IPS-15b (cell line): ENCODE data around the gene ZNF543.

Experiments
- H3K27me3 ChIP-seq: one replicate; pipeline ENCODE4 v1.6.1; 2013; ENCODE audit warnings: low read length; ENCODE audit not compliant: control insufficient read depth, insufficient read depth
- H3K36me3 ChIP-seq: one replicate; pipeline ENCODE4 v1.6.1; 2013; ENCODE audit warnings: low read length; ENCODE audit not compliant: control insufficient read depth, insufficient read depth
- H3K4me1 ChIP-seq: one replicate; pipeline ENCODE4 v1.6.1; 2013; ENCODE audit warnings: mild to moderate bottlenecking, low read length; ENCODE audit not compliant: control insufficient read depth, insufficient read depth
- H3K4me3 ChIP-seq: one replicate; pipeline ENCODE4 v1.5.1; 2013; ENCODE audit warnings: low read depth, low read length
- H3K9ac ChIP-seq: one replicate; pipeline ENCODE4 v1.6.1; 2013; ENCODE audit warnings: low read depth, mild to moderate bottlenecking, low read length
- H3K9me3 ChIP-seq: one replicate; pipeline ENCODE4 v1.6.1; 2013; ENCODE audit warnings: mild to moderate bottlenecking, low read length; ENCODE audit not compliant: control insufficient read depth, insufficient read depth

Gene ZNF543

GRCh38 chr19:57324992-57325391 is 4.7 kb downstream of the ZNF543 start:
- no peak overlapping the region for H3K9ac ChIP-seq
- H3K27me3 ChIP-seq = no peaks in the 10 kb centered on the region
- no peaks in the 10 kb centered on the region for H3K9me3 ChIP-seq
- peaks cover 4% of the 10 kb centered on the region for H3K4me1 ChIP-seq
- H3K36me3 ChIP-seq = peaks cover 34% of the 10 kb centered on the region
- H3K4me3 ChIP-seq = no peak overlapping the region

DNA sequence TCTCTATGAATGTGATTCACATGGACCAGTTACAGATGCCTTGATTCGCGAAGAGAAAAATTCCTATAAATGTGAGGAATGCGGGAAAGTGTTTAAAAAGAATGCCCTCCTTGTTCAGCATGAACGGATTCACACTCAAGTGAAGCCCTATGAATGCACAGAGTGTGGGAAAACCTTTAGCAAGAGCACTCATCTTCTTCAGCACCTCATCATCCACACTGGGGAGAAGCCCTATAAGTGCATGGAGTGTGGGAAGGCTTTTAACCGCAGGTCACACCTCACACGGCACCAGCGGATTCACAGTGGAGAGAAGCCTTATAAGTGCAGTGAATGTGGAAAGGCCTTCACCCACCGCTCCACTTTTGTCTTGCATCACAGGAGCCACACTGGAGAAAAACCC is 7.7 kb downstream of the ZNF543 start:
- no peak overlapping the region for H3K4me3 ChIP-seq
- no peaks in the 10 kb centered on the region for H3K4me1 ChIP-seq
- no peak overlapping the region for H3K9ac ChIP-seq
- H3K9me3 ChIP-seq = no peaks in the 10 kb centered on the region
- no peaks in the 10 kb centered on the region for H3K27me3 ChIP-seq
- peaks cover 34% of the 10 kb centered on the region for H3K36me3 ChIP-seq

DNA sequence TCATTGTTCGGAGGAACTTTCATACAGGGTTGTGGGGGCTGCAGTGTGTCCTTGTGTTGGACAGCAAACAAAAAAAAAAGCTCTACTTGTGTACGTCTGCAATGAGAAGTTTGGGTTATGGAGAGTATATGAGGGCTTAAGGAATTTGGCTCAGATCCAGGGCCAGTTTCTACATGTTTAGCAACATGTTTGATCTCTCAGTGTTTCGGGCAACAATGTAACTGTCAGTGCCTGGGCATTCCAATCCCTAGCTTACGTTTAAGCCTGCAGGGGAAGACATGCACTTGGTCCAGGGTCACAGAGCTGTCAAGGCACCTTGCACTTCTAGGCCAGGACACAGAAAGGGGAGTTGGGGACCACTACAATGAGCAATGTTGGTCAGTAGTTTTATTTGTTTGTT is 13.9 kb downstream of the ZNF543 start:
- Histone ChIP-seq H3K9ac (no peak overlapping the region), H3K4me3 (no peak overlapping the region), H3K4me1 (no peaks in the 10 kb centered on the region), H3K27me3 (no peaks in the 10 kb centered on the region), H3K9me3 (no peaks in the 10 kb centered on the region), H3K36me3 (peaks cover under 1% of the 10 kb centered on the region)

- Histone ChIP-seq H3K36me3 (no peaks in the 10 kb centered on the region), H3K9ac (no peak overlapping the region), H3K4me1 (no peaks in the 10 kb centered on the region), H3K27me3 (no peaks in the 10 kb centered on the region), H3K9me3 (no peaks in the 10 kb centered on the region), H3K4me3 (no peak overlapping the region)
Observed at GRCh38 chr19:57338877-57339276, 18.6 kb downstream of the ZNF543 start.

- no peak overlapping the region for H3K9ac ChIP-seq
- H3K4me1 ChIP-seq = no peaks in the 10 kb centered on the region
- no peak overlapping the region for H3K4me3 ChIP-seq
- no peaks in the 10 kb centered on the region for H3K36me3 ChIP-seq
- no peaks in the 10 kb centered on the region for H3K9me3 ChIP-seq
- peaks cover 2% of the 10 kb centered on the region for H3K27me3 ChIP-seq
Observed at GRCh38 chr19:57342582-57342981, 22.3 kb downstream of the ZNF543 start.

GRCh38 chr19:57348136-57348535 is 27.9 kb downstream of the ZNF543 start:
- H3K27me3 ChIP-seq = peaks cover 2% of the 10 kb centered on the region
- H3K9ac ChIP-seq = no peak overlapping the region
- no peaks in the 10 kb centered on the region for H3K36me3 ChIP-seq
- H3K9me3 ChIP-seq = no peaks in the 10 kb centered on the region
- H3K4me3 ChIP-seq = no peak overlapping the region
- H3K4me1 ChIP-seq = no peaks in the 10 kb centered on the region

- Histone ChIP-seq H3K36me3 (peaks cover 9% of the 10 kb centered on the region), H3K4me3 (peak within 1 kb of the TSS; percentile 95), H3K9me3 (no peaks in the 10 kb centered on the region)
Observed at GRCh38 chr19:57350877-57351805, 30.9 kb downstream of the ZNF543 start, which contains the start of gene ZNF304. Gene ZNF304 (plus strand): TSS chr19:57351271. CDS start chr19:57351665, 394 bp downstream.

GRCh38 chr19:57351867-57352266 is 31.6 kb downstream of the ZNF543 start:
- H3K36me3 ChIP-seq = peaks cover 16% of the 10 kb centered on the region
- H3K4me3 ChIP-seq = peak overlapping the region; percentile 95
- peaks cover 1% of the 10 kb centered on the region for H3K27me3 ChIP-seq
- no peaks in the 10 kb centered on the region for H3K9me3 ChIP-seq
- peak overlapping the region; percentile 85 for H3K9ac ChIP-seq
- H3K4me1 ChIP-seq = no peaks in the 10 kb centered on the region

More at GRCh38 chr19:57350877-57351805, 30.9 kb downstream of the ZNF543 start, which contains the start of gene ZNF304:
- Histone ChIP-seq H3K9ac (peak within 1 kb of the TSS; percentile 85), H3K4me1 (no peaks in the 10 kb centered on the region), H3K27me3 (peaks cover 2% of the 10 kb centered on the region)

- H3K9me3 ChIP-seq = no peaks in the 10 kb centered on the region
- H3K36me3 ChIP-seq = peaks cover 22% of the 10 kb centered on the region
- H3K4me1 ChIP-seq = no peaks in the 10 kb centered on the region
- H3K27me3 ChIP-seq = no peaks in the 10 kb centered on the region
- H3K9ac ChIP-seq = no peak overlapping the region
- no peak overlapping the region for H3K4me3 ChIP-seq
Observed at GRCh38 chr19:57355916-57356315, 35.6 kb downstream of the ZNF543 start.

DNA sequence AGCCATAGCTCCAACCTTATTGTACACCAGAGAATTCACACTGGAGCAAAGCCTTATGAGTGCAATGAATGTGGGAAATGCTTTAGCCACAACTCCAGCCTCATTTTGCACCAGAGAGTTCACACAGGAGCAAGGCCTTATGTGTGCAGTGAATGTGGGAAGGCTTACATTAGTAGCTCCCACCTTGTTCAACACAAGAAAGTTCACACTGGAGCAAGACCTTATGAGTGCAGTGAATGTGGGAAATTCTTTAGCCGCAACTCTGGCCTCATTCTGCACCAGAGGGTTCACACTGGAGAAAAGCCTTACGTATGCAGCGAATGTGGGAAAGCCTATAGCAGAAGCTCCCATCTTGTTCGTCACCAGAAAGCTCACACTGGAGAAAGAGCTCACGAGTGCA is 37.1 kb downstream of the ZNF543 start:
- no peak overlapping the region for H3K9ac ChIP-seq
- peaks cover 22% of the 10 kb centered on the region for H3K36me3 ChIP-seq
- no peaks in the 10 kb centered on the region for H3K4me1 ChIP-seq
- H3K9me3 ChIP-seq = no peaks in the 10 kb centered on the region
- H3K27me3 ChIP-seq = no peaks in the 10 kb centered on the region
- H3K4me3 ChIP-seq = no peak overlapping the region

GRCh38 chr19:57359300-57359699 is 39.0 kb downstream of the ZNF543 start:
- Histone ChIP-seq H3K36me3 (peaks cover 22% of the 10 kb centered on the region), H3K9me3 (no peaks in the 10 kb centered on the region), H3K9ac (no peak overlapping the region), H3K4me3 (no peak overlapping the region), H3K4me1 (no peaks in the 10 kb centered on the region), H3K27me3 (no peaks in the 10 kb centered on the region)

DNA sequence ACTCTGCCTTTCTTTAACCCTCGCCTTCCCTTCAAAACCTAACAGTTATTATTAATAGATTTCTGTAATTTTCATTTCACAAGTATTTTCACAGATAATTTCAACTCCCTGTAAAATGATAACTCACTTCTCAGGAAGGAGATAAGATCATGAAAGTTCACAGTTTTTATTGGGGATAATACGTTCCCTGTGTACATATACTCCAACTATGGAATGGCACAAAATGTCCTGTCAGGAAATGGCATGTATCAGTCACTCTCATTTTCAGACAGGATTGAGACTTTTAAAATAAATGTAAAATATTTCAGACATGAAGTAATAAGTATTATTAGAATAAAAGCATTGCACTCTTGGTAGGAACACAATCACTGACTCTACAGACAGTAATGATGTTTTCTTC is 42.1 kb downstream of the ZNF543 start:
- peaks cover 1% of the 10 kb centered on the region for H3K36me3 ChIP-seq
- H3K4me3 ChIP-seq = peak overlapping the region; percentile 75
- H3K9ac ChIP-seq = peak overlapping the region; percentile 75
- no peaks in the 10 kb centered on the region for H3K27me3 ChIP-seq
- no peaks in the 10 kb centered on the region for H3K4me1 ChIP-seq
- H3K9me3 ChIP-seq = no peaks in the 10 kb centered on the region
